HG02870 (cell line): ENCODE results near the gene ZMAT5.

ENCODE experiments used
- ATAC-seq: cut with Tn5 transposase; IDR thresholded peaks from one replicate; pipeline ENCODE4 v1.9.1; 2021; ENCODE audit warnings: mild to moderate bottlenecking, moderate library complexity; ENCODE audit not compliant: unreplicated experiment

ZMAT5 gene

GRCh38 chr22:29766632-29767170 is at the start of gene ZMAT5:
TSS of gene ZMAT5 (minus strand) at chr22:29767007. CDS start at chr22:29748544, 18,463 bp downstream.
- ATAC-seq: peak; percentile 77

GRCh38 chr22:29816539-29816938 is 49.7 kb upstream of the ZMAT5 start:
- ATAC-seq: no peak

- ATAC-seq: no peak
These were observed 49.3 kb upstream of the ZMAT5 start for GRCh38 chr22:29816128-29816527.

- ATAC-seq: no peak
These were observed 48.8 kb upstream of the ZMAT5 start for GRCh38 chr22:29815580-29815979.

DNA sequence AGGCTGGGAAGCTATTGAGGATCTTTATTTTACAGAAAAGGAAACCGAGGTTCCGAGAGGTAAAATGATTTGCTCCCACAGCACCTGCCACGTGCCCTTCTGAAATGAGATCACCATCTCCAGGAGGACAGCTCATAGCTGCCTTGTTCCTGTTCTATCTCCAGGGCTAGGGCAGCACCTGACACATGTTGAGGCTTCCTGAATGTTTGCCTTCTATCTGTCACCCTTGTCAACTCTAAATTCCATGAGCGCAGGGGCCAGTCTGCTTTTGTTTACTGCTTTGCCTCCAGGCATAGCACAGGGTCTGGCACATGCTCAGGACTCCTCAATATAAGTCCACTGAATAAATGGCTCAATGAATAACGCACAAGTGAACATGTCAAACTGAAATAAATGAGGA is 47.2 kb upstream of the ZMAT5 start:
- no peak for ATAC-seq

- ATAC-seq: no peak
These were observed 46.8 kb upstream of the ZMAT5 start for GRCh38 chr22:29813563-29813962.

- no peak for ATAC-seq
These were observed 46.3 kb upstream of the ZMAT5 start for GRCh38 chr22:29813126-29813525.

GRCh38 chr22:29811377-29811776 is 44.6 kb upstream of the ZMAT5 start:
- ATAC-seq: no peak

DNA sequence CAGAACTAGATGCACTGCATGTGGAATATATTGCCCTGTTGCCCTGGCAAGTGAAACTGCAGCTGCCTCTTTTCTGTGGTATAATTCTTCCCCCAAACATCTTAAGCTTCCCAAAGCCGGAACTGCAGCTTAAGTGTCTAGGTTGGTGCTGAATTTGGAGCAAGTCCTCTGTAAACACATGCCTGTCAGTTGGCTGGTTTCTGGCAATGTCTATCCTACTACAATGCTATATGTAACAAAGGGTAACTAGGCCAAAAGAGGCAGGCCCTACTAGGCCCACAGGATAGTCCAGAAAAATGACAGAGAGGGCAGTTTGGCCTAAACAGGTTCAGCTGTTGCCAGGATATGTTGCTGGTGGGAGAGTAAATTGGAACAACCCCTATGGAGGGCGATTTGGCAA is 43.4 kb upstream of the ZMAT5 start:
- ATAC-seq: no peak

DNA sequence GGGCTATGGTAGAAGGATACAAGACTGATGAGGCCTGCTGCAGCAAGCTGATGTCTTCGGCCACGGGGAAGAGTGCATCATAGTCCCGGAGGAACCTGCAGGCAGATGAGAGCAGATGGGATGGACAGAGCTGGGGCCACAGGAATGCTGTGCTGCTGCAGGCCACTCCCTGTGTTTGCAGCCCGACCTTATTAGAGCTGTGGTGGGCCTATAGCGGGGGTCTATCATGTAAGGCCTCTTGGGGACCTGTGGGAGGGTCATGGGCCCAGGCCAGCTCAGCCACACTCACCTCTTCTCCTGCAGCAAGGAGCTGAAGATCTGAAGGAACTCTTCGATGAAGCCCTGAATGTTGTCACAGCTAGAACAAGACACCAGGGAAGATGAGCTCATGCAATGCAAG is 39.4 kb upstream of the ZMAT5 start:
- ATAC-seq: no peak

DNA sequence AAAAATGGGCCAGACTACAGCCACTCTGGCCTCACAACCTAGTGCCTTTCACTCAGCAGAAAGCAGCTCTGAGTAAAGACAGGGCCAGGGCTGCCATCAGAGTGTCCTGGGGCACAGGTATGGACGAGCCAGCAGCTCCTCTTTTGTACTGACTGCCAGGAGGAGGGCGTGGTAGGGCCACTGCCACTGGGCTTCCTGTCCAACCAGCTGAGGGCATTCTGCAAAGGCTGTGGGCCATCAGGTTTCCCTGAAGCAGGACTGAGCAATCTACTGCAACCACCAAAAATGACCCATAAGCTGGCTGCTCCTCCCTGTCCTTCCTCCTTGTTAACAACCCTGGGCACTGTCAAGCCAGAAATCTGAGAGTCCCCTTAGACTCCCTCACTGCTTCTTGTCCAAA is 38.2 kb upstream of the ZMAT5 start:
- ATAC-seq: no peak

GRCh38 chr22:29803190-29803589 is 36.4 kb upstream of the ZMAT5 start:
- no peak for ATAC-seq

DNA sequence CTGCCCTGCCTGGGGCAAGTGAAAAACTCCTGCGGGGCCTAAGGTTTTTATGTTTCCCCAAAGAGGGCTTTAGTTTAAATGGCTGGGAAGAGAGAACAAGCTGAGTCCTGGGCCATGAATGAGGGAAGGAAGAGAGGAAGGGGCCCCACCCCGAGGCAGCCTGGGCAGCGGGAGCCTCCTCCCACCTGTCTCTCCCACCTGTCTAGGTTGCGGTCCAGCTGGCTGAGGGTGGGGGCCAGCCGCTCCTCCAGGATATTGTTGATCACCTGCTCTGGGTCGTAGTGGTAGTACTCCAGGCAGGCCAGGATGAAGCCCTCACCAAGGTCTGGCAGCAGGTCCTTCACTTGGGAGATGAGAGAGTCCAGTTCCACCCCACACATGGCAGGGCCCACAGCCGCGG is 35.0 kb upstream of the ZMAT5 start:
- ATAC-seq: no peak

GRCh38 chr22:29801153-29801552 is 34.3 kb upstream of the ZMAT5 start:
- ATAC-seq: no peak

DNA sequence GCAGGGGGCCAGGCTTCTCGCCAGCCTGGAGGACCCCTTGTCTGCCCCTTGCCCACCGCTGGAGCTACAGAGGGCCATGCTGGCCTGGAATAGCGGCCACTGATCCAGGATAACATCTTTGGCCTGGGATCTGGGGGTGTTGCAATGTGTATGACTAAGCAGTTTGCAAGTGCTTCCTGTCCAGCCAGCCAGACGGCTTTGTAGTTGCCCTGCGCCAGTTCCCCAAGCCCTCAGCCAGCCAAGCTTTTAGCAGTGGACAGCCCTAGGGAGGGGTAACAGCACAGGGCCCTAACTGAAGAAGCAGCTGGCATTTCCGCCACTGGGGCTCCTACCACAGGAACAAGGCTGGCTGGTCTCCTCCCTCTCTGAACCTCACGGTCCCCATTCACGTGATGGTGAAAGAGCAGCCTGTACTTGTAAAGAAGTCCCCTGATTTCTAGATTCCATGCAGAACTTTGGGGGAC is 32.4 kb upstream of the ZMAT5 start:
- ATAC-seq: no peak

DNA sequence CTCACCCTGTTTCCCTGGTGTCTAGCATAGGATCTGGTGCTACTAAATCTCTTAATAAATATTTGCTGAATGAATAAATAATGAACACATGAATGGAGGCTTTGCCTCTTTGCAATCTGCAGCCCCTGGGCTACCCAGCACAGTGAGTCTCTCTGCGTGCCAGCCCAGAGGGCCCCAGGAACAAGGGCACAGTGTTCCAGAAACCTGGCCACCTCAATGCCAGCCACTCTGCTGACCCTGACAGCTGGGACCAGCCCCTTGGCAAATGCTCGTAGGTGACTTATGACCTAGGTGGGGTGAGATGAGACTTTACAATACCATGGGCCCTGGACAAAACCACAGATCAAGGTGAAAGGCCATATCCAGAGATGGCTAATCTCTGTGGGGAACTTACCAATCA is 32.0 kb upstream of the ZMAT5 start:
- ATAC-seq: no peak

DNA sequence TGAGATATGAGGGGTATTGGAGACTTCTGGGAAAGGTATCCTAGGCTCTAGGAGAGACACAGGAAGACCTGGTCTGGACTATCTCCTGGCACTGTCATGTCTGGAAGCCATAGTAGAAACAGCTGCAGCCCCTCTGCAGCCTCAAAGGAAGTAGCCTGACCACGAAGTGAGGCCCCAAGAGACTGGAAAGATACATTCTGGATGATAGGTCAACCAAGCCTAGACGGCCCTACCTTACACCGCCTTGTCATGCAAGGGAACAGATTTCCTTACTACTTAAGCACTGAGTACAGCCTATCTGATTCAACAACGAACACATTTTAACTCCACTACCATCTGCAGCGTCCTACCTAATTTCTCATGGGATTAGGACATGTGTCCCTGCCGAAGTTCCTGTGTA is 31.5 kb upstream of the ZMAT5 start:
- ATAC-seq: no peak

- ATAC-seq: no peak
These were observed 30.5 kb upstream of the ZMAT5 start for GRCh38 chr22:29797351-29797750.

- ATAC-seq: no peak
These were observed 28.9 kb upstream of the ZMAT5 start for GRCh38 chr22:29795663-29796062.

DNA sequence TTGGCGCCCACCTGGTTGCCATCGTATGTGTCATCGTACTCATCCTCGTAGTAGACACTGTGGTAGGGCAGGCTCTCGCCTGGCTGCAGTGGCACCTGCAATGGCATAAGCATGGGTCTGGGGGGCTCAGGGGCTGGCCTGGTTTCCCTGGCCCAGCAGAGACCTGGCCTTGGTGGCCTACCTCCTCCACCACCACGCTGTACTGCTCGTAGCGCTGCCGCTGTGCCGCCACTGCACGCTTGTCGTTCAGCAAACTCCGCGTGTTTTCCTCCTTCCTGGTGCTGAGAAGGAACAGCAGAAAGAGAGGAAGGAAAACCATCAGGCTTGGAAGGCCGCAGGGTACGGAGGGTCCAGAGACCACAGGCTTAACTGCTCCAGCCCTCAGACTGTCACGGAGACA is 26.6 kb upstream of the ZMAT5 start:
- ATAC-seq: no peak

GRCh38 chr22:29790061-29790460 is 23.3 kb upstream of the ZMAT5 start:
- ATAC-seq: no peak

DNA sequence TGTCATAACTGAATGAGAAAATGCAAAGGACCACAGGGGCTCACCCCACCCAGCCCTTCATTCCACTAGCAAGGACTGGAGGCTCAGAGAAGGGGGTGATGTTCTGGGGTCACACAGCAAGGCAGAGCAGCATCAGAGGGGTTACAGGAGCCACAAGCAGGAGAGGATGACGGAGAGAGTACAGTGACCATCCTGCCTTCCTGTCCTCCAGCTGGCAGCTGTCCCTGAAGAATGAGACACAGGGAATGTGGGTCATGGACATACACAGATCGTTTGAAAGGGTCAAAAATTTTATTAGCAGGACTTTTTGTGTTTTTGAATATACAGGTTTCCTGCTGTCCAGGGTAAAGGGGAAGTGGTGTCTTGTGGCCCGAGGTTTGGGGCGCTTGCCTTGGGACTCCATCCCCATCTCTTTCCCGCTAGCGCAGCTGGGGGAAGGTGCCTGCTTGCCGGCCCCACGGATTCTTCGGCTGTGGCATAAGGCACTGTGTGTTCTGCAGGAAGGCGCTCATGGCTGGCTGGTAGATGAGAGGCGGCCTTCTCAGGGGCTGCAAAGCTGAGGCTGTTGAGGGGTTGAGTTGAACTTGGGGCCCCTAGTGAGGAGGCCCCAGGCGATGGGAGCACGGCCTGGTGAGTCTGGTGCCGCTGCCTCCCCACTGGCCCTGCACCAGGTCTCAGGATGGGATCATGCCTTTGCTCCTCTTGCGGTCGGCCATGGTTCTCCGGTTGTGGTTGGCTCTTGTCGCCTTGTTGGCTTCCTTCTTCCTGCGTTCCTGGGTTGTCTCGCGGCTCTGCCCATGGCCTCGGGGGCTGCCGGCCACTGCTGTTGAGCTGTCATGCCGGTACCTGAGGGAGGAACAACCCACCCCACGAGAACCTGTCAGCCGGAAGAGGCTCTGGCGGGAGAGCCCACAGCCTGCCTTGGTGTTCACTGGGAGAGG is 21.8 kb upstream of the ZMAT5 start:
- ATAC-seq: no peak
